Esophagus mucosa (tissue), 1 donor: ENCODE data around the gene LIPG. TPM values are rescaled to one million over a fixed set of nuclear protein-coding genes. Genes with fewer than 3 reads are reported as not detected.

Experiments used
- ATAC-seq: fragments of 200-7000 bp; cut with Tn5 transposase; one replicate; pipeline ENCODE4 v1.9.1; 2020
- total RNA-seq: library from RNA; stranded (reverse); gene quantifications from one replicate; pipeline ENCODE4 v1.2.4, GENCODE V29; 2023
- donor health status: DM: yes; HTN: yes; CAD: no.

LIPG gene
- total RNA-seq, 1 donor from 2014 or later, result 8.6 TPM

DNA sequence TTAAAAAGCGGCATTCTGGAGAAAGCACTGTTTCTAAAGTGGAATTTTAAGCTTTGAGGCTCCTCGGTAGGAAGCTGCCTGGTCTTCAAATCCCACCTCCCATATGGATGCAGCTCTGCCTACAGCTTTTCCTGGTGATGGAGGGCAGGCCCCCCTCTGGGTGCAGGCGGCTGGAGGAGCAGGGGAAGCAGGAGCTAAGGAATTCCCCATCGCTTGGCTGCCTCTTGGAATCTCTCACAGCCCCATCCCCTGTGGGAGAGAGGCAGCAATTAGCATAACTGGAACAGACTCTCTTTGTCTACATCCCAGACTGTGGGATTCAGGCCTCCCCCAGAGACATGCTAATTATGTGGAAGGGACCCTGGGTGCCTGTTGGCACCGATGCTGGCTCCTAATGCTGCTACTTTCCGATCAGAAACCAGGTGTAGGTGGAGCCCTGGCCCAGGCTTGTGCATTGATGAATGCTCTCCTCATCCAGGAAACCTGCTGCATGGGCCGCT is 51.3 kb downstream of the LIPG start:
- ATAC-seq, result no peak

DNA sequence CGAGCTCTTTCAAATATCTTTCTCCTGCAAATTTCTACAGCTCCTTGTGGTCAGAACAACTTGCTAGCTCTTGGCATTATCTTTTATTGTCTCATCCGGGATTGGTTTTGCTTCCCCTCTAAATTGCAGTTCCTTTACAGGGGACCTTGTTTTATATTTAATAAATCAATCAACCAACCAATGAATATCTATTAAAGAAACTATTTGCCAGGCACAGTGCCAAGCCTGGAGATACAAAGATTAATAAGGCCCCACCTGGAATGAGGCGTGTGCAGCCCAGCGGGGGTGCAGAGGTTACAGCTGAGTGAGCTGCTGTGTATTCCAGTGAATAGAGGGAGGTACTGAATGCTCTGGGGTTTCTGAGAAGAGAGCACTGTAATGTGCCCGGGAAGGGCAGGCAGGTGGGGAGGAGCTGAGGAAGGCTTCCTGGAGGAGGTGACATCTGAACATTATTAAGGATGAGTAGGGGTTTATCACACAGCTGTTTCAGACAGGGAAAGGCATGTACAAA is 51.8 kb downstream of the LIPG start:
- ATAC-seq, result no peak

DNA sequence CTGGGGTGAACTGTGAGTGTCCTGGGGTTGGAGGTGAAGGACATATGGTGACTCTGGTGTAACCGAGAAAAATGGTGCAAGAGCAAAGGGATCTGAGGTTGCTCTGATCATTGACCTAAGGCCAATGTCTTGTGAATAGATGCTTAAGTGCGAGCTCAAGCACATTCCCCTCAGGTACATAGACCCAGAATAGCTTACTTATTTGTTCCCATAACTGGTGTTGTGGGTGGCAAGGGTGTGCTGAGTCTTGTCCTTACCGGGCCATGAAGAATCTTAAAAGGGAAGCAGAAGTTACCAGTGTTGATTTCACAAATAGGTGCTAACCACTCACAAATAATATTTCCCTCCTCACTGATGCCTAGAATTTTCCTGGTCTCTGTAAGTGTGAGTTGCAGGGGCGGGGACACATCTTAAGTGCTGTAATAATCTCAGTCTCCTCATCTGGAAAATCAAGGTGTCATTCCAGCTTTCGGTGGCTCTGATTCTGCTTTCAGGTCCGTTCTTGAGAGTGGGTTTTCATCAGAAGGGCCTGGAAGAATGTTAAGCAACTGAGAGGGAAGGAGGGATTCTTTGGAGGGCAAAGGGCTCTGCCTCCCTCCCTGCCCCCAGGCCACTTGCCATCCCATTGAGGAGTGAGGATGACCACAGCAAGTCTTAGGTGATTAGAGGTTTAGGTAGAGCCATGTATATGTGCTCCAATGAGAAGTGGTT is 54.9 kb downstream of the LIPG start:
- no peak for ATAC-seq

DNA sequence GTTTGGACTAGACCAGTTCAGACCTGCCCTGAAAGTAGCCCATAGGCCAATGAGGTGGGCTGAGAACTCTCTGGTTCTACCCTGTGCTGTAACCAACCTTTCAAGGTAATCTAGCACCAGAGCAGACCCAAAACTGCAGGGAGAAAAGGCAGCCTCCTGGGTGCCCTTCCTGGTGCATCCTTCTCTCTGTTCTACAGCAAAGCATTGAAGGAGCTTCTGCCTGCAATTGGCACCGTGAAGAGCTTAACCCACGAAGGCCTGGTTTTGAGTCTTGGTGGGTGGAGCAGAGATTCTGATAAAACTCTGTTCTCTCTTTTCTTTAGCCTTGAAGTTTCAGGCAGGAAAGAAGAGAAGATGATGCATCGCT is 55.5 kb downstream of the LIPG start:
- no peak for ATAC-seq

DNA sequence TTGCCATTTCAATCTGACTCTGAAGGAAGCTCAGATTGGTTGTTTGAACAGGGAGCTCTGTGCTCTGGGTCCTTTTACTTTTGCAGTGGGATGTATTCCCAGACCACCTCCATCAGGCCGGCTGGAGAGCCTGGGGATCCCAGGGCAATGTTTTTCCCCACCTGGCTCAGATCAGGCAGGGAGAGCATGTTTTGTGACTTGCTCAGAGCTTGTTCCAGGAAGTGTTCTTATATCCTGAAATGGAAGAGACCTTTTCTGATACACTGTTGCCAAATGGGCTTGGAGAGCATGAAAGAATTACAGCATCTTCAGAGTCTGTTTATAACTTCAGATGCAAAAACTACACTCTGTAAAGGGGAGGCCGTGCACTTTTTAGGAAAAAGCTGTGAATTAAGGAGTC is 56.0 kb downstream of the LIPG start:
- no peak for ATAC-seq

DNA sequence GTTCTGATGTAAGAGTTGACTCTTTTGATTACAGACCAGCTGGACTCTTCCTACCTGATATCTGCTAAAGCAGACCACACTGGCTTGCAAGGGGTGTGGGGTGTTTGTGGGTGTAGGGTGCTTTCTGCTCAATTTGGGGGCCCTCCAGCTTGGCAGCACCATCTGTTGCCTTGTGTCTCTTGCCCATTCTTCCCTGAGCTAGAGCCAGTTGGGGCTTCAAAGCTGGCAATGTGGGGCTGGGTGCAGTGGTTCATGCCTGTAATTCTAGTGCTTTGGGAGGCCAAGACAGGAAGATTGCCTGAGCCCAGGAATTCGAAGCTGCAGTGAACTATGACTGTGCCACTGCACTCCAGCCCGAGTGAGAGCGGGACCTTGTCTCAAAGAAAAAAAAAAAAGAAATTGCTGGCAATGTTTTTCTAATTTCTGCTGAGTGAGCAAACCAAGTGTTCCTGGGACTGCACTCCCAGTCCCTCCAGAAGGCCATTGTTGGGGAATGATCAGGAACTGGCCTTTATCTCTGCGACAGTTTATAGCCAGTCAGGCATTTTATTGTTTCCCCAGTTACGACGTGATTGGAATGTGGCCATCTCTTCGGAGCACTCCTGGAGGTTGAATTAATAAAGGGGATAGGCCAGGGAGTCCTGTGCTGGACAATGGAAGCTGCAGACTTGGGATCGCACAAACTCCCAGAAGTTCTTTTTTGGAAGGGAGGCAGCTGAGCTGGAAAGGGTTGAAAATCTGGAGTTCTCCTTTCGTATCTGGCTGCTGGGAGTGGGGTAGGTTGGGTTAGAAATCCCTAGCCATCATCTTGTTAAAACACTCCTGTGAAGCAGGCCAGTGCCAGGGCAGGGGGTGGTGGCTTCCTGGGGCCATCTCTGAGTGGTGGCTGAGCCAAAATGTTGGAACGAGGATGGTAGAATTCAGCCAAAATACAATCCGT is 57.2 kb downstream of the LIPG start:
- ATAC-seq, result no peak

DNA sequence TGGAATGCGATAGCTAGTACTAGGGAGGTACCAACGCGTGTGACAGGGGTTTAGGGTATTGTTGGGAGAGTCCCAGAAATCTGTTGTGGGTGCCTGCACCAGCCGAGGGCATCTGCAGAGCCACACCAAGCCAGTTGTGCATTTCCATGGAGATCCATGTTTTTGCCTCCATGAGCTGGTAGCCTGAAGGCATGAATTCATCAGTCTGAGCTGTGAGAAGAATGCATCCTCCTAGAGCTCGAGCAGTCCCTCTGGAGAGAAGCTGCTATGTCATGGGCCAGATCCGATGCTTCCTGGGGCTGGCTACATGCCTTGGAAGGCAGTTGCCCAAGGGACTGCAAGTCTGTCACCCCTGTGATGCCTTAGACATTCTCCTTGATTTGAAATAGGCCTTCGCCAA is 57.9 kb downstream of the LIPG start:
- ATAC-seq, result no peak

DNA sequence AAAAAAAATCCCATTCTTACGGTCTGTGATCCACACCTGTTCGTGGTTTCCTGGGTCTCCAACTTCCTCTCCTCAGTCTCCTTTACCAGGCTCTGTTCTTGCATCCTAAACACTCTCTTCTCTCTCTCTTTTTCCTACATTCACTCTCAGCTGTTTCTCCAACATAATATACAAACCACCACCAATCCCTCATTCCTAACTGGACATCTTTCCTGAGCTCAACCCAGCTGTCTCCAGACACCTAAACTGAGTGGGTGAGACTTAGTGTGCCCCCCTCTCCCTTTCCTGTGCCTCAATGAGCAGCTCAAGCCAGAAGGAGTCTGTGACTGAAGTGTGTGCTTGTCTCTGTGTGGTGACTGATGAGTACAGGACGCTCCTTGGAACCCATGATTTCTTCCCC is 59.4 kb downstream of the LIPG start:
- no peak for ATAC-seq

DNA sequence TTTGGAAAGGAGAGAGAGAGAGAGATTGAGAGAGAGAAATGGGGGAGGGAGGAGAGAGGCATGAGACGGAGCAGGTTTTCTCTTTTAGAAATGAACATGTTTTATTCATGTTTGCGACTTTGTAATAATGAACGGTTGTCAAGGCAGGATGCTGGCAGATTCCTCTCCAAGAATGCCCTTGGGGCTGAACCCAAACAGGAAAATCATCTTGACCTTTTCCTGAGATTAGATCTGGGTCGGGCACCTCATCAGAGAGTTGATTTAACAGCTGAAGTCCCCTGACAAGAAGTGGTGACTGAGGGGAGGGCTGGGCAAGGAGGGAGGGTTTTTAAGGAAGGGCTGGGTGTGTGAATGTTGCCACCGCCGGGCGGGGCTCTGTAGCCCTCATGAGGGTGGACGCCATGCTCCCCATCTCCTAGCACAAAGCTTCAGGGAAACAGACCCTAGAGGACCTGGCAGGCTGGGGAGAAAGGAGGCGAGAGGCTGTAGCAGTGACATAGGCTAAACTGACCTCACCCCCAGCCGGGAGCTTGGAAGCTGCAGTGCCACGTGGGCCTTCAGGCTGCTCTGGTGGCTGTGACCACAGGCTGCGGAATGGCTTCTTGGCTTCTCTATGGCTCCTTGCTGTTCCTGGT is 60.0 kb downstream of the LIPG start:
- no peak for ATAC-seq

DNA sequence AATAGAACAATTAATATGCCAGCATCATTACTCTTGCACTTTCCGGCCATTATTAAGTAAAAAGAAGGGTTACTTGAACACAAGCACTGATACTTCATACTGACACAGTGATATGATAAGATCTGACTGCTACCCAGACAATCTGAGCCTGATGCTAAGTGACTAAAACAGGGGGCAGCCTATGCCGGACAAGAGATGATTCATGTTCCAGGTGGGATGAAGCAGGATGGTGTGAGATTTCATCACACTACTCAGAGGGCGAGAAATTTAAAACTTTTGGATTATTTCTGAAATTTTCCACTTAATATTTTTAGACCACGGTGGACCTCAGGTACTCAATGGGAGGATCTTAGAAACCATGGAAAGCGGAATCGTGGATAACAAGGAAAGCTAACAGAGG is 61.7 kb downstream of the LIPG start:
- ATAC-seq, result no peak

DNA sequence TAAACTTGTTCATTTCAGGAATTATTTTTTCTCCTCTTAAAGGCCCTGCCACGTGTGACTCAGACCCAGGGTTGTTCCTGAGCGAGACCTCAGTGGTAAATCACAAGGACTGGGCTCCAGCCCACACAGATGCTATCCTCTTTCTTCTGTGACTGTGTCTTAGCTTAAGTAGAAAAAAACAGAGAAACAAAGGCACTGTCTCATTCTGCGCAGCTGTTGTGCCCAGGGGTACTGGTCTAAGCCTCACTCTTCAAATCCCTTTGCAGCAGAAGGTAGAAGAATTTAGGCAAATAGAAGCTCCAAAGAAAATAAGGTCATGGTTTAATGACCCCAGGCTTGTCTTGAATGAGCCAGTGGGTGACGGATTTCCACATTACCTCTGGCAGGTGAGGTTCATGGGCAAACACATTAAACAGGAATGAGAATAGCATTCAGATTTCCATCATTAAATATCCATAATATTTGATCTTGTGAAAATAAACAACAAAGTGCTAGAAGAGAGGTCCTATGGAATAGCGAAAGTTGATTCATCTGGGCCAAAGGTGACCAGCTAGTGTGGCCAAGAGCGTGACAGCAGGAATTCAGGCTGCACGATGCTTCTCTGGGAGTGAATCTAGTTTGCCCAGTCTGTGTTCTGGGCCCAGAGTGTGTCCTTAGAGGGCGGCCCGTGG is 63.3 kb downstream of the LIPG start:
- no peak for ATAC-seq

DNA sequence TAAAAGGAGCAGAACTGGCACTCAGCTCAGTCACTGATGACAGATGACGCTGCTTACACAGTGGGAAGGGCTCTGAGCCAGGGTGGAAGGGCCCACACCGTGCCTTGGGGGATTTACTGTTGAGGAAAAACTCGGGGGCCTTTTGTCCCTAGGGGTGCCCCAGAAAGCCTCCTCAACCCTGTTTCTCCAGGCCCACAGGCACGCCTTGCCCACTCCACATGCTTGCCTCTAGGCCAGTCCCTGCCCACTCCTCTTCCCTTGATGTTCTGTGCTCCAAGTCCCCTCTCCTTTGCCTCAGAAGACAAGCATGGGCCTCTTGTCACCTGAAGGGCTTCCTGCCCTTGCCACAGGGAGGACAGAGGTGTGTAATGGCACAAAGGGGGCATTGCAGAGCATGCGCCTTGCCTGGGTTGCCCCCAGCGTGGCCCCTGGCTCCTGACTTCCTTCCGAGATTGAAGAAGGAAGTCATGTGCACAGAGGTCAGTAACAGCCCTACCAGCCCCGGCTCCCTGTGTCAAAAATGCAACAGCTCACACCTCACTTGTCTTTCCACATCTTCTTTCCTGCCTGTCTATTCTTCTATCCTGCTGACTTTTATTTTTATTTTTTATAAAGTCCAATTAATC is 65.1 kb downstream of the LIPG start:
- no peak for ATAC-seq

DNA sequence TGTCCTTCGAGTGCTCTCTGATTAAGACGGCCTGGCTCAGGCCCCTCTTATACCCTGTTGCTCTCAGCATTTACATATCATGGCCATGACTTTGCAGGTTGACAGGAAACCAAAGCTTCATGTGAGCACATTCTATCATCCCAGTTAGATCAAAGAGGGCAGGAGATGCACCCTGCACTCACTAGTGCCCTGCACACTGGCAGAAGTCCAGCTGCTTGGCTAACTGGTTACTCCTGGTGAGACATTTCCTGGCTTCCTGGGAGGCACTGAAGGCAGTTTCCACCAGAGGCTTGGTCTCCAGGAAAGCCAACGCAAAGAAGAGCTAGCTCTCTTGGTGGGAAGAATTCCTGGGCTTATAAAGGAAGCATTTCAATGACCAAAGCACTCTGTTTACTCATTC is 66.3 kb downstream of the LIPG start:
- ATAC-seq, result peak; percentile 21

DNA sequence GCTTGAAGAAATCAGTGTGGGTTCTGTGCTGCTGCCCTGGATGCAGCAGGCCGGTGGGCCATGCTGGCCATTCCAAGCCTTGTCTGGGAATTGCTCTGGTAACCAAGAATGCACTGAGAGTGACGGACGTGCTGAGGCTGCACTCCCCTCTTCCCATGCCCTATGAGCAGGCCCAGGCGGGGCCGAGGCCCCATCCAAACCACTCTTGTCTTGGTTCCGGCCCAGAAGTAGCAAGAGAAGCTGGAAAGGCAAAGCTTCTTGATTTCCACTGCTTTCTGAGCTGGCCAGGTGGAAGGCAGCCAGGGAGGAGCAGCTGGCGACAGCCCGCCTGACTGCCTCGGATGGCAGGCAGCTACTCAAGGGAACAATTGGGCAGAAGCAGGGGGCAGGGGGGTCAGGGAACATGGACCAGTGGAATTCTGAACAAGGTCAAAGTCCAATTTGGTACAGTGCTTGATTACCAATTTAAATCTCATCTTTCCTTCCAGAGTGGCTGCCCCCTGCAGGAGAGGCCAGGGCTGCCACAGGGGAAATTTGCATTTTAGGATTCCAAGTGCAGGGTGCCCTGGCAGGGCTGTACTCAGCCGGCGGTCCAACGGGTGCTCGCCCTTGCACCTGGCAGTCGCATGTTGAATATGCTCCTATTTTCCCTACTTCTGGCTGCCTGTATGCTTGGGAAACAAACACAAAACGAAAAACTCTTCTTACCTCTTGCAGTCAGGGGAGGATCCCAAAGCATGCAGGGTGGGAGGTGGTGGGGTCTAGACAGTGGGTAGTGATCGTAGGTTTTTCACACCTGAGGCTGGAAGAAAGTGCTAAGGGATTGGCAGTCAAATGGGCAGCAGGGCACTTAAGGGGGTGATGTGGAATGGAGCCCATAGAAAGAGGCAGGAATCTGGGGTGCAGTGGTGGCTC is 67.3 kb downstream of the LIPG start:
- no peak for ATAC-seq

DNA sequence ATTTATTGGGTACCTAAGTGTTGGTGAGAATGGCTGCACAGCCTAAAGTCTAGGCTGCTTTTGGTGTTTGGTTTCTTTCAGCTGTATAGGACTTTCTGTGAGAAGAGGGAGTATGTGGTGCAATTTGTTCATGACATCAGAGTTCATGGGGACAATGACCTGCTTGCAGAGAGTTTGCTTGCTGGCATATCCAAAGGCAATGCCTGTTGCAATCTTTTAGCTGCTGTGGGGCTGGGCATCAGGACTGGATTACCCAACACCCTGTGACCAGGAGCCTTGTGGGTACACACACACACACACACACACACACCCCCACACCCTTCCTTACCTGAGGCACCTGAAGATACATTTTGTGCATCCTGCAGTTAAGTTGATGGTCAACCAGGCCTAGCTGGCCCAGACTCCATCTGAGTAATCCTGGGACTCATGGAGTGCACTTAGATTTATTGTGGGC is 68.4 kb downstream of the LIPG start:
- peak; percentile 73 for ATAC-seq

DNA sequence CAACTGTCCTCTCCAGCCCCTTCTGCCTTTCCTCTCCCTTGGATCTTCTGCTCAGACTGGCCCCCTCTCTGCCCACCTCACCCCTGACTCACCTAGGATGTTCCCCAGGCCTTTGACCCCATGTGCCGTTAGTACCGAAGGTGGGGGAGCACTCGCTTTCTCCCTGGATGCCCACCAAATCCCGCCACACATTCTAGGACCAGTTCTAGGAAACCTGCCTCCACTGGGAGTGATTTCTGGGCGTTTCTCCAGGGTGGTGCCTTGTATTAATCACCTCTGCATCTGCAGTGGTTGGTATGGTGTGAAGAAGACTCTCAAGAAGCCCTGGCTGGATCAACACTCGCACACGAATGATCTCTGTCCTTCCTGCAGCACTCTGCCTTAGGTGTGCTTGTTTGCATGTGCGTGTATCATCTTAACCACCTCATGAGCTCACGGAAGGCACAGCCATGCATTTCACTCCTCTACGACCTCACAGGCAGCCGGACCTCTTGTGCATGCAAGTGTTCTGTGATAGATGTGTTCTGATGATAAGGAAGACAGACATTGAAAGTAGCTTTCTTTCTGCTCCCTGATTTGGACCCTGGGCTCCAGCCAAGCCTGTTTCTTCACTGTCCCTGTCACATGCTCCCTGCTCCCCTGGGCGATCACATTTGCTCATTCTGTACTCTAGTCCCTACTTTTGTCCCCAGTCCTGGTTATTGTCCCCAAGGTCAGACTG is 69.4 kb downstream of the LIPG start:
- ATAC-seq, result peak; percentile 27

DNA sequence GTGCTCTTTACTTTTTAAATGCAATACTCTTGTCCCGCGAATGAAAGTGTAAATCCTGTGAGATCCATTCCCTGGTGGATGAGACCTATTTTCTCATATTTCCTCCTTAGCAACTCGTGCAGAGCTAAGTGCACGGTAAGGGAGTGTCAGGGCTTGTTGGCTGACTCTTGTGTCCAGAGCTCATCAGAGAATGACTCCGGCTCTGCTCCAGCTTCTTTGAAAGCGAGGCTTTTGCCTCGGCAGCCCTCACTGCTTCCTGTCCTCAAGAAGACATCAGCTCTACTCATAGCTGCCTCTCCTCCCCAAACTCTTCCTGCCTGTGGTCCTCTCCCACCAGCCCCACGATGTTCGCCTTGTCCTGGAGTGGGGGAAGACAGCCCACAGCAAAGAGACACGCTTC is 70.7 kb downstream of the LIPG start:
- ATAC-seq, result no peak

DNA sequence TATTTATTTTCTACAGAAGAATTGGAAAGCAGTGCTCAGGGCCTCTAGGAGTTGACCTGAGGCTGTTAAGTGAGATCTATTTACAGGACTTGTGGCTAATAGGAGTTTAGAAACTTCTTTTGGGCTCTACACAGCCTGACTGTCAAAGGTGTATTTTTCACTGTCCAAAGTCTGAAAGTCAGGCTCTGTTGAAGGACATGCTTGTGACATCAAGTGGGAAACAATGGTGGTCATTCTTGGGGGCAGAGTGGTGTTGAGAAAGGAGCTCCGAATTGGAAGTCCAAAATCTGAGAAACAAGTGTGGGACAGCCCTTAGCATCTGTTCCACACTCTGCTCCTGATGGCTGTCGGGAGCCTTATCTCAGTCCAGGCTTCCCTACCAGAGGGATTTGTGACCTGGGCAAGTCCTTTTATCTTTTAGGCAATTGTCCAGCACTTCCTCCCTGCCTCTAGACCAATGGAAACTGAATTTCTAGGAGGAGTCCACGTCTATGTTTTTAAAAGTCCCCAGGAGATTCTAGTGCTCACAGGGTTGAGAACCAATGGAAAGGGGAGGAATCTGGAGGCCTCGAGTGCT is 76.4 kb downstream of the LIPG start:
- no peak for ATAC-seq

DNA sequence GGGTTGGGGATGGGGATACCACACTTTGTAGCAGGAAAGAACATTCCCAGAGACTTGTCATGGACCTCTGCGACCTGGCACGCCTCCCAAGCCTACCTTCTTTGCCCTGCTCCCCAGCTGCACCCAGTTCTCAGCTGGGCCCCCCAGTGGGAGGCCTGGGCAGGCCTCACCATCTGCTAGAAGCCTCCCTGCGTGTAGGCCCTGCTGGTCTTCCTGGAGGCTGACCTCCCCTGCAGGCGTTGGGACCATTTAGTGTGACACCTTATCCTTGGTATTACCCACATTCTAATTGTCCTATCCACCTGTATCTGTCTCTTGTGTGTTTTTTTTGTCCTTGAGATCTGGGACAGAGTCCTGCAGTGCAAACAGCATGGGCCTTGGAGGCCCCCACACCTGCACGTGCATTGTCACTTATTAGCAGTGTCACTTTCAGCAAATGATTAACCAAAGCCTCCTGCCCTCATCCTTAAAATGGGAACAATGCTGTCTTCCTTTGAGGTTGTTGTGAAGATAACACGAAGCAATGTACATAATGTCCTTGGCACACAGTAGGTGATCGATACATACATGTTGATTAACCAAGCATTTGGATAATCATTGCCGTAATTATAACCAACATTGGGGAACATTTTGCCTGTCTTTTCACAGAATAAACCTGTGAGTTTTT is 77.2 kb downstream of the LIPG start:
- no peak for ATAC-seq
